Esophagus muscularis mucosa (tissue), 4 donors: ENCODE data around the gene TMCC3.

ENCODE experiments used
- CTCF ChIP-seq, 3 experiments: fragments of 200-600 bp in 2 of 3; fragments of 450-650 bp in 1 of 3; sonication (generic) in 2 of 3; IDR thresholded peaks; one replicate each; pipeline ENCODE4 v1.5.1; 2017 to 2019; ENCODE audit warnings: antibody characterized with exemption in 3 of 3, mild to moderate bottlenecking in 2 of 3, moderate library complexity in 1 of 3
- EP300 ChIP-seq: sonication (generic); formaldehyde crosslinking; IDR thresholded peaks from one replicate; pipeline ENCODE4 v1.6.1; 2017; ENCODE audit warnings: antibody characterized with exemption
- POLR2A ChIP-seq: fragments of 450-650 bp; IDR thresholded peaks from one replicate; pipeline ENCODE4 v1.6.1; 2017; ENCODE audit warnings: antibody characterized with exemption, moderate library complexity, mild to moderate bottlenecking, low read depth

DNA sequence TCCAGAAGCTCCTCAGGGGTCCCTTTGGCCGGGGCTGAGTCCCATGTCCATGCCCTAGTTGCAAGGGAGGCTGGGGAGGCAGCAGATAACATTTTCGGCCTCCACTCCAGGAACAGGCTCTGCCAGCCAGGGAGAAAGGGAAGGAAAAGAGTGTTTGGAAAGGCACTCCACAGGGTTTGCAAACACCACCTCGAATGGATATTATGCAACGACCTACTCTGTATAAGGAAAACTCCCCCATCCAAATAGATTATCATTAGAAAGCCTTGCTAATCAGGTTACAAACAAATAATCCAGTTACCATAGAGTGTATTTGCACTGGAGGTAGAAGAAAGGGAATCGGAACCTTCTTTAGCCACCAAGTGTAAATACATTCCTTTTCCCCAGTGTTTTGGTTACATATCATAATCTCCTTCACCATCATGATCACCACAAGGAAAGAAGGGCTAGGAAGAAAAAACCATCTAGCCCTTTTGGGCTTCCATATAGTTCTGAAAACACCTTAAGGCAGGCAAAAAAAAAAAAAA lies 40.4 kb downstream of the TMCC3 start:
- TF ChIP-seq CTCF (IDR thresholded peaks at IDR 0.05): no peak
- TF ChIP-seq POLR2A: no peak
- TF ChIP-seq EP300: no peak
